Keratinocyte (primary cell): ENCODE results near the gene RHOT1. TPM values are rescaled to one million over a fixed set of nuclear protein-coding genes. Genes with fewer than 3 reads are reported as not detected.

Source experiments
- DNase-seq: peaks from one replicate; pipeline ENCODE4 v3.0.0-alpha.2; 2011; ENCODE audit warnings: low read depth, missing footprints, low spot score
- FAIRE-seq: peaks from 2 replicates; lab custom pipeline; 2011; peaks lifted over from hg19 to GRCh38; lab: Jason Lieb, UNC
- H2AFZ ChIP-seq: 2 replicates; pipeline ENCODE4 v1.6.0; 2012; ENCODE audit warnings: low read length, control low read depth, inconsistent platforms; ENCODE audit not compliant: control insufficient read depth
- H3K27ac ChIP-seq: 2 replicates; pipeline ENCODE4 v1.5.1; 2011; ENCODE audit warnings: low read length; ENCODE audit not compliant: control insufficient read depth, insufficient read depth
- H3K27me3 ChIP-seq: 3 replicates; pipeline ENCODE4 v1.6.0; 2011; ENCODE audit warnings: low read length; ENCODE audit not compliant: control insufficient read depth, insufficient read depth; ENCODE audit errors: extremely low read depth
- H3K36me3 ChIP-seq, 2 experiments: 2 replicates in 1 of 2; 3 replicates in 1 of 2; pipeline ENCODE4 v1.5.1; 2011; ENCODE audit warnings: low read length in 2 of 2, mild to moderate bottlenecking in 1 of 2; ENCODE audit not compliant: control insufficient read depth in 2 of 2, insufficient read depth in 2 of 2; ENCODE audit errors: extremely low read depth in 1 of 2
- H3K4me1 ChIP-seq: 3 replicates; pipeline ENCODE4 v1.5.1; 2011; ENCODE audit warnings: low read length; ENCODE audit not compliant: control insufficient read depth, insufficient read depth; ENCODE audit errors: extremely low read depth
- H3K4me2 ChIP-seq: 3 replicates; pipeline ENCODE4 v1.6.0; 2011; ENCODE audit warnings: low read depth, low read length; ENCODE audit not compliant: control insufficient read depth, insufficient read depth; ENCODE audit errors: extremely low read depth
- H3K4me3 ChIP-seq, 3 experiments: fragments of 200-600 bp in 1 of 3; sonication (generic) in 1 of 3; 2 replicates in 2 of 3; 3 replicates in 1 of 3; pipeline ENCODE4 v1.5.1; 2011 to 2016; ENCODE audit warnings: low read length in 3 of 3, mild to moderate bottlenecking in 3 of 3, control low read depth in 2 of 3, inconsistent platforms in 1 of 3, low read depth in 1 of 3, mixed read lengths in 1 of 3, mixed run types in 1 of 3, moderate library complexity in 1 of 3; ENCODE audit not compliant: control insufficient read depth in 2 of 3, insufficient read depth in 2 of 3; ENCODE audit errors: extremely low read depth in 1 of 3
- H3K79me2 ChIP-seq: 2 replicates; pipeline ENCODE4 v1.6.0; 2012; ENCODE audit warnings: low read length; ENCODE audit not compliant: control insufficient read depth, insufficient read depth
- H3K9ac ChIP-seq: 3 replicates; pipeline ENCODE4 v1.6.0; 2011; ENCODE audit warnings: low read length; ENCODE audit not compliant: control insufficient read depth, insufficient read depth; ENCODE audit errors: extremely low read depth
- H3K9me1 ChIP-seq: 3 replicates; pipeline ENCODE4 v1.6.0; 2011; ENCODE audit warnings: low read length; ENCODE audit not compliant: control insufficient read depth, insufficient read depth; ENCODE audit errors: extremely low read depth
- H3K9me3 ChIP-seq: 2 replicates; pipeline ENCODE4 v1.5.1; 2012; ENCODE audit warnings: low read depth, low read length; ENCODE audit not compliant: control insufficient read depth
- H4K20me1 ChIP-seq: 3 replicates; pipeline ENCODE4 v1.6.0; 2011; ENCODE audit warnings: low read length; ENCODE audit not compliant: control insufficient read depth, insufficient read depth; ENCODE audit errors: extremely low read depth
- CTCF ChIP-seq, 3 experiments: IDR thresholded peaks in 1 of 3; conservative IDR thresholded peaks in 1 of 3; optimal IDR thresholded peaks in 1 of 3; 2 replicates in 2 of 3; 3 replicates in 1 of 3; pipeline versions ENCODE3 to v1.5.1; 2011; ENCODE audit warnings: low read length in 3 of 3, mild to moderate bottlenecking in 3 of 3, moderate library complexity in 2 of 3, control low read depth in 1 of 3, inconsistent platforms in 1 of 3; ENCODE audit not compliant: insufficient read depth in 2 of 3; ENCODE audit errors: extremely low read depth in 1 of 3
- EZH2 ChIP-seq: IDR thresholded peaks from one replicate; pipeline ENCODE4 v1.6.1; 2012; ENCODE audit warnings: inconsistent platforms, mild to moderate bottlenecking, low read length, moderate library complexity
- dilution Hi-C: fragments of 300-500 bp; cut with MboI; formaldehyde crosslinking; loops from one replicate; pipeline ENCODE4 v1.7.0; 2020; ENCODE audit warnings: low sequenced_read_pairs; ENCODE audit not compliant: extremely low pct_ligation_motif_present
- polyA plus RNA-seq, 5 experiments: library from polyadenylated mRNA; depleted of rRNA in 3 of 5; stranded (reverse) in 3 of 5; stranded (forward) in 1 of 5; unstranded in 1 of 5; fragments of >200 nt; gene quantifications; 1 replicate in 1 of 5; 2 replicates in 3 of 5; 3 replicates in 1 of 5; pipeline versions ENCODE4 v1.2.1 to v1.2.3, GENCODE V29; 2011 to 2012; ENCODE audit warnings: missing spikeins in 2 of 5, low read depth in 1 of 5, low replicate concordance in 1 of 5

RHOT1 gene
- polyA plus RNA-seq, 1 donor (not counting 4 experiments of a cell fraction or from before 2014, with no cell fraction given) = 50.4 TPM

- Histone ChIP-seq H3K36me3 (no peaks in the 10 kb centered on the region), H3K4me2 (no peak overlapping the region), H3K9me3 (no peaks in the 10 kb centered on the region), H4K20me1 (no peaks in the 10 kb centered on the region), H3K79me2 (no peaks in the 10 kb centered on the region), H3K27ac (no peak overlapping the region), H3K9me1 (no peaks in the 10 kb centered on the region), H3K4me1 (no peaks in the 10 kb centered on the region), H2AFZ (no peak overlapping the region), H3K4me3 (no peak overlapping the region), H3K9ac (no peak overlapping the region), H3K27me3 (no peaks in the 10 kb centered on the region)
- no peak for DNase-seq
- dilution Hi-C loops = no loop called here
- no peak for FAIRE-seq
- TF ChIP-seq CTCF (optimal IDR thresholded peaks at IDR 0.05 in 1 of 3, IDR thresholded peaks at IDR 0.05 in 1 of 3, conservative IDR thresholded peaks at IDR 0.05 in 1 of 3; ENCODE audit: extremely low read depth in 1 of 3, insufficient read depth in 2 of 3, low read length in 3 of 3) (no peak), EZH2 (no peak)
These were observed 85.6 kb downstream of the RHOT1 start for GRCh38 chr17:32227910-32228309.

DNA sequence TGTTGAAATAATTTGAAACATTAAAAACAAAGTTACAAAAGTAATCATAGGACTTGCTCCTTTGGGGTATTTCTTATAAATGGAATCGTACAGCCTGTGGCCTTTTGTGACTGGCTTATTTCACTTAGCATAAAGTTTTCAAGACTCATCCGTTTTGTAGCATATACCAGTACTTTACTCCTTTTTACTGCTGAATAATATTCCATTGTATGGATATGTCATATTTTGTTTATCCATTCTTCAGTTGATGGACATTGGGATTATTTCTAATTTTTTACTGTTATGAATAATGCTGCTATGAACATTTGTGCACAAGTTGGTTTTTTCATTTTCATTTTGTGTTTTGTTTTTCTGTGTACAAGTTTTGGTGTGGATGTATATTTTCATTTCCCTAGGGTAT, 93.3 kb downstream of the RHOT1 start:
- dilution Hi-C loops = no loop called here
- FAIRE-seq = no peak
- H3K9me1 ChIP-seq = no peaks in the 10 kb centered on the region
- no peak overlapping the region for H3K9ac ChIP-seq
- H3K27me3 ChIP-seq = no peaks in the 10 kb centered on the region
- no peak overlapping the region for H2AFZ ChIP-seq
- H3K4me1 ChIP-seq = no peaks in the 10 kb centered on the region
- H3K9me3 ChIP-seq = no peaks in the 10 kb centered on the region
- no peaks in the 10 kb centered on the region for H3K36me3 ChIP-seq
- no peaks in the 10 kb centered on the region for H3K79me2 ChIP-seq
- H3K27ac ChIP-seq = no peak overlapping the region
- no peak overlapping the region for H3K4me2 ChIP-seq
- H3K4me3 ChIP-seq = no peak overlapping the region
- no peak for DNase-seq
- TF ChIP-seq CTCF (optimal IDR thresholded peaks at IDR 0.05 in 1 of 3, IDR thresholded peaks at IDR 0.05 in 1 of 3, conservative IDR thresholded peaks at IDR 0.05 in 1 of 3; ENCODE audit: extremely low read depth in 1 of 3, insufficient read depth in 2 of 3, low read length in 3 of 3) = no peak
- no peak for TF ChIP-seq EZH2
- H4K20me1 ChIP-seq = no peaks in the 10 kb centered on the region
